ENCODE results near the gene MUSTN1.

Gene MUSTN1

GRCh38 chr3:52838561-52839267, 3.9 kb upstream of the MUSTN1 start:
- TF ChIP-seq, protein P1, sequence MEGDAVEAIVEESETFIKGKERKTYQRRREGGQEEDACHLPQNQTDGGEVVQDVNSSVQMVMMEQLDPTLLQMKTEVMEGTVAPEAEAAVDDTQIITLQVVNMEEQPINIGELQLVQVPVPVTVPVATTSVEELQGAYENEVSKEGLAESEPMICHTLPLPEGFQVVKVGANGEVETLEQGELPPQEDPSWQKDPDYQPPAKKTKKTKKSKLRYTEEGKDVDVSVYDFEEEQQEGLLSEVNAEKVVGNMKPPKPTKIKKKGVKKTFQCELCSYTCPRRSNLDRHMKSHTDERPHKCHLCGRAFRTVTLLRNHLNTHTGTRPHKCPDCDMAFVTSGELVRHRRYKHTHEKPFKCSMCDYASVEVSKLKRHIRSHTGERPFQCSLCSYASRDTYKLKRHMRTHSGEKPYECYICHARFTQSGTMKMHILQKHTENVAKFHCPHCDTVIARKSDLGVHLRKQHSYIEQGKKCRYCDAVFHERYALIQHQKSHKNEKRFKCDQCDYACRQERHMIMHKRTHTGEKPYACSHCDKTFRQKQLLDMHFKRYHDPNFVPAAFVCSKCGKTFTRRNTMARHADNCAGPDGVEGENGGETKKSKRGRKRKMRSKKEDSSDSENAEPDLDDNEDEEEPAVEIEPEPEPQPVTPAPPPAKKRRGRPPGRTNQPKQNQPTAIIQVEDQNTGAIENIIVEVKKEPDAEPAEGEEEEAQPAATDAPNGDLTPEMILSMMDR (IDR thresholded peaks at IDR 0.05; ENCODE audit: borderline replicate concordance, insufficient read depth, low read depth, low read length) = no peak
- no peak overlapping the region for H3K4me3 ChIP-seq (ENCODE audit: low read depth, low read length)

DNA sequence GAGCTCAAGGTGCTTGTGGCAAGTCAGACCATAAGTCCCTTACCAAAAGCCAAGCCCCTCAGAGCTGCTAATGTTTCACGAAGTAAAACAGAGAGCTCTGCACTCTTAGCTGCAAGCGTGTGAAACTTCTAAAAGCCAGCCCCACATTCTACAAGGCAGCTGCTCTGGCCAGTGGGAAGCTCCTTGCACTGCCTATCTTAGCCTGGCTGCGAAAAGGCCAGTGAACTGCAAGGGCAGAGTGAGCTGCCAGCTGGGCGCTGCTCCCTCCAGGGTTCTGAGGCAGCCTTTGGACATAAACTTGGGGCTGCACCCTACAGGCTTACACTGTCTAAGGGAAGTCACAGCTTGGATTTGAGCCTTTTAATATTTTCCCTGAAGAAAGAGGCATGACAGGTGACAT, 2.2 kb upstream of the MUSTN1 start:
- TF ChIP-seq, protein P1 (IDR thresholded peaks at IDR 0.05; ENCODE audit: borderline replicate concordance, insufficient read depth, low read depth, low read length) = no peak
- no peak overlapping the region for H3K4me3 ChIP-seq (ENCODE audit: low read depth, low read length)

DNA sequence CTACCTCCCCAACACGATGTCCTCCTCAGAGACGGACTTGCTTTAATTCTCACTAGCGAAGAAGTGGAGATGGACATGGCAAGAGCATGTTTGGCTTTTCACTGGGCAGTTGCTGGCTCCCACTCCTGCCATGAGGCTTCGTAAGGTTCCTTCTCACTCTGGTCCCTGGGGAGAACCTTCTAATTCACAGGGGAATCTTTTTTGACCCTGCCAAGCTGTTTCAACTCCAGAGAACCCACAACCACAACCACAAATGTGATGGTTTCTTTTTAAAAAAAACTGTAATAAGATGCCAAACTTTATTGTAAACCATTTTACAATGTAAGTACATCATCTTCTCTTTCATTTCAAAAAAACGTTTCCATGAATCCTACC, 1.6 kb upstream of the MUSTN1 start:
- H3K4me3 ChIP-seq (ENCODE audit: low read depth, low read length) = no peak overlapping the region
- TF ChIP-seq, protein P1 (IDR thresholded peaks at IDR 0.05; ENCODE audit: borderline replicate concordance, insufficient read depth, low read depth, low read length) = no peak

- TF ChIP-seq, protein P1 (IDR thresholded peaks at IDR 0.05; ENCODE audit: borderline replicate concordance, insufficient read depth, low read depth, low read length) = no peak
- no peak overlapping the region for H3K4me3 ChIP-seq (ENCODE audit: low read depth, low read length)
Observed at GRCh38 chr3:52835766-52836470, 1.1 kb upstream of the MUSTN1 start.

- no peak overlapping the region for H3K4me3 ChIP-seq (ENCODE audit: low read depth, low read length)
- TF ChIP-seq, protein P1 (IDR thresholded peaks at IDR 0.05; ENCODE audit: borderline replicate concordance, insufficient read depth, low read depth, low read length) = no peak
Observed at GRCh38 chr3:52833202-52833601, 1.6 kb downstream of the MUSTN1 start.

DNA sequence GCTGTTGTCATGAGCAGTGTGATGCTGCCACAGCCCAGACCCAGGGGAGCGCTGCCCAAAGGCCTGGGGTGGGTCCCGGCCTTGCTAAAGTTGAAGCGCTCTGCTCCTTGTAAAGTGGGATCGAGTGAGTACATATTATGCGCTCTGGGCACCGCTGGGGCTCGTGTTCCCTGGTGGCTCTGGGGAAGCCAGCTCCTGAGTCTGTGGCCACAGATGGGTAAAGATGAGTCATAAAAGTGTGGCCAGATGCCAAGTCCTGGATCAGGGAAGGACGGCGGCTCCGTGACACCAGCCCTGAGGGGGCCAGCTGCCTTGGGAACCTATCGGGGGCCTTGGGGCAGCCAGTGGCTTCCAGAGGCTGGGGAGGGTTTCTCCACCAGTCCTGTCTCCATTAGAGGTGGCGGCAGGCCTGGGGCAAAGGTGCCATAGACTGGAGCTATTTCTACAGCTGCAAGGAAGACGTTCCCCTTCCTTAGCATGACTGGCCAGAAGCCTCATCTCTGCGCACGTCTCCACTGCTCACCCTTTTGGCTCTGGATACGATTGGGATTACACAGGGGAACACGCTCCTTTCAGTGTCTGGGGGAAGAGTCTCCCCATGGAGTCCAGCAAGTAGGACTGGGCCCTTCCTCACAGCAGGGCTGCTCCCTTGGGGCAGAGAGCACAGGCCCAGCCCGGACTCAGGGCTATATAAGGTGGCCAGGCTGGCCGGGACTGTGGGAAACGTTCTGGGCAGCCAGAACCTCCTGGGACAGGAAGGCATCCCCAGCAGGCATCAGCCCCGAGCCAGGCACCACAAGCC, 3.1 kb downstream of the MUSTN1 start:
- TF ChIP-seq, protein P1 (IDR thresholded peaks at IDR 0.05; ENCODE audit: borderline replicate concordance, insufficient read depth, low read depth, low read length) = no peak
- H3K4me3 ChIP-seq (ENCODE audit: low read depth, low read length) = no peak overlapping the region
